GM10266 (cell line): ENCODE results near the gene MARK1.

Source experiments
- DNase-seq: peaks from one replicate; pipeline ENCODE4 v3.0.0; 2012; ENCODE audit errors: extremely low spot score
- CTCF ChIP-seq: IDR thresholded peaks from 2 replicates; pipeline ENCODE4 v1.5.1; 2012; ENCODE audit warnings: mild to moderate bottlenecking, low read depth; ENCODE audit not compliant: control insufficient read depth, insufficient read depth; ENCODE audit errors: missing control alignments

MARK1 gene

GRCh38 chr1:220655961-220656740 is 128.2 kb downstream of the MARK1 start:
- no peak for DNase-seq
- TF ChIP-seq CTCF, result no peak

GRCh38 chr1:220666349-220666748 is 138.4 kb downstream of the MARK1 start:
- no peak for TF ChIP-seq CTCF
- DNase-seq, result no peak

GRCh38 chr1:220669005-220669404 is 141.1 kb downstream of the MARK1 start:
- no peak for TF ChIP-seq CTCF
- no peak for DNase-seq

GRCh38 chr1:220670365-220670764 is 142.4 kb downstream of the MARK1 start:
- no peak for DNase-seq

GRCh38 chr1:220673921-220674320 is 146.0 kb downstream of the MARK1 start:
- no peak for DNase-seq
- TF ChIP-seq CTCF, result no peak

More at GRCh38 chr1:220670365-220670764, 142.4 kb downstream of the MARK1 start:
- no peak for TF ChIP-seq CTCF

- TF ChIP-seq CTCF, result no peak
- no peak for DNase-seq
Measured at GRCh38 chr1:220677251-220677650, 149.3 kb downstream of the MARK1 start.

GRCh38 chr1:220680085-220680687 is 152.2 kb downstream of the MARK1 start:
- TF ChIP-seq CTCF, result peak; percentile 53
- DNase-seq, result peak; percentile 64
